Endothelial cell of hepatic sinusoid (primary cell): ENCODE measurements around the gene ASB13.

Source experiments
- in situ Hi-C: cut with HindIII; loops from 2 replicates; pipeline ENCODE4 v1.10.0; 2017; ENCODE audit warnings: low sequenced_read_pairs

The ASB13 gene

DNA sequence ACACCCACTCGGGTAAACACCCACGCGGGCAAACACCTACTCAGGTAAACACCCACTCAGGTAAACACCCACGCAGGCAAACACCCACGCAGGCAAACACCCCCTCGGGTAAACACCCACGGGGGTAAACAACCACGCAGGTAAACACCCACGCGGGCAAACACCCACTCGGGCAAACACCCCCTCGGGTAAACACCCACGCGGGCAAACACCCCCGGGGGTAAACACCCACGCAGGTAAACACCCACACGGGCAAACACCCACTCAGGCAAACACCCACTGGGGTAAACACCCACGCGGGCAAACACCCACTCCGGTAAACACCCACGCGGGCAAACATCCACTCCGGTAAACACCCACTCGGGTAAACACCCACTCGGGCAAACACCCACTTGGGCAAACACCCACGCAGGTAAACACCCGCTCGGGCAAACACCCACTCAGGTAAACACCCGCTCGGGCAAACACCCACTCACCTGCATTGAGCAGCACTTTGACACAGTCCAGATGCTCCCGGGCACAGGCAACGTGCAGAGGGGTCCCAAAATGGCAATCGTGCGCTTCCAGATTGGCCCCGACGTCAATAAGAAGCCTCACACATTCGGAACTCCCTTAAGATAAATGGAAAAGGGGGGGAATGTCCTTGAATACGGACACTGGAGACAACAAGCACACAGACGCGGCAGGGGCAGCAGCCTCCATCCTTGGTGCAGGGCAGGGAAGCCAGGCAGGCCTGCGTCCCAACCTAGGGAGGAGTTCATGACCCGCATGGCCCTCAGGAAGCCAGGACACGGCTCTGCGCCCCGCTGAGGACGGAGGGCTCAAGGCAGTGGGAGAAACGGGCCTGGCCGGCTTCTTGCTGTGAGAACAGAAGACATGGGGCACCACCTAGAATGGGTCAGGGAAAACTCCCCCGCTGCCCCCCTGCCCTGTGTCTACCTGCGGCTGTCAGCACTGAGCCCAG is 17.6 kb downstream of the ASB13 start:
- in situ Hi-C loops = no loop called here

DNA sequence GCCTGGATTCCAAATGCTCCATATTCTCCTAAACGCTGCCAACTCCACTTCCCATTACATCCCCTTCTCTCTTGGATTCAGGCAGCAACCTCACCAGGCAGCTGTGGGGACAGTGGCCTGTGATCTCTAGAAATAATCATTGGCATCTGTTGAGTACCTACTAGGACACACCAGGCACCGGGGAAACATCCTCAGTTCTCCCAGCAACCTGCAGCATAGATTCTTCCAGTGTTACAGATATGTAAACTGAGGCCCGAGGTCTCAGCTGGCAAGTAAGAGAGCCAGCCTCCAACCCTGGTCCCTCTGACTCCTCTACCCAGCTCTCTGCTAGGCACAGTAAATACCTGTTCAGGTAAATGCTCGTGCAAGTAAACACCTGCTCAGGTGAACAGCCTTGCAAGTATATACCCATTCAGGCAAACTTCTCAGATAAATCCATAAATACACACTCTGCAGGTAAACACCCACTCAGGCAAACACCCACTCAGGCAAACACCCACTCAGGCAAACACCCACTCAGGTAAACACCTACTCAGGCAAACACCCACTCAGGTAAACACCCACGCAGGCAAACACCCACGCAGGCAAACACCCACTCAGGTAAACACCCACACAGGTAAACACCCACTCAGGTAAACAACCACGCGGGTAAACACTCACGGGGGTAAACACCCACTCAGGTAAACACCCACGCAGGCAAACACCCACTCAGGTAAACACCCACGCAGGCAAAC is 18.7 kb downstream of the ASB13 start:
- in situ Hi-C loops = no loop called here

DNA sequence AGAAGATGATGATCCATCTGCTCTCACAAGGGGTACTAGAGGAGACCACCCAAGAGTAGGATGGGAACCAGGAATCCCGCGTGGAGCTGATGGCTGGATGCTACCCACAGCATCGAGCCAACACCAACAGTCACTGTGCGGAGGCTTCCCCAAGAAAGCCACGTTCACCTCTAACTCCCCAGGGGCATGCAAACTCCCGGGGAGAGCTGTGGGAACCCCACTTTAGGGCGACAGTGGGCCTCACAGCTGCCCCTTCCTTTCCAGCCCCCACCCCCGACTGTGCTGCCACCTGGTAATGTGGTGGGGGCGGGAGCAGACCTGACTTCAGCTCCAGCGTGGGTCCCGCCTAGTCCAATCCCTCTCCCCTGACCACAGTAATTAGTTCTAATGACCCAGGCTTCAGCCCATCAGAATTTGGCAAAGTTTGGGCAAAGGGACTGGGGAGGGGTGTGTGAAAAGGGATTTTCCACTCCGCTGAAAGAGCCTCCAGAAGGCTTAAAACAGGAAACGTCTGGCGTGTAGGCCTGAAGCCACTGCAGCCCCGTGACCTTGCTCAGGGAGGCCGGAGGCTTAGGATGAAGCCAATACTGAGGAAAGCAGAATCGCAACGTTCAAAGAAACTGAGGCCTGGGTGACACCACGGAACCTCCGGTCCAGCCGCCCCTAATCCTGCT is 20.3 kb downstream of the ASB13 start:
- in situ Hi-C loops = no loop called here

DNA sequence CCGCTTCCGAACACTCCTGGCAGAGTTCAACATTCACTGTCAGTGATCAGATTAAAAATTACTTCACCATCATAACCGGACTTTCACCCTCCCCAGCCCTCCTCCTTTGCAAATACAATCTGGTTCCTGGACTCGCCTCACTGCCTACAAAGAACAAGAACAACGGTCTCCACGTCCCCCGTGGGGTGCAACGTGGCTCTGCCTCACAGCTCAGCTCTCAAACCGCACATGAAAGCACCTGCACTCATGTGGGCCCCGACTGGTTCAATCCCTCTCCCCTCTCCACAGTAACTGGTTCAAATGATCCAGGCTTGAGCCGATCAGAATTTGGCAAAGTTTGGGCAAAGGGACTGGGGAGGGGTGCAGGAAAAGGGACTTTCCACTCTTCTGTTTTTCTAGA is 21.0 kb downstream of the ASB13 start:
- in situ Hi-C loops = no loop called here

DNA sequence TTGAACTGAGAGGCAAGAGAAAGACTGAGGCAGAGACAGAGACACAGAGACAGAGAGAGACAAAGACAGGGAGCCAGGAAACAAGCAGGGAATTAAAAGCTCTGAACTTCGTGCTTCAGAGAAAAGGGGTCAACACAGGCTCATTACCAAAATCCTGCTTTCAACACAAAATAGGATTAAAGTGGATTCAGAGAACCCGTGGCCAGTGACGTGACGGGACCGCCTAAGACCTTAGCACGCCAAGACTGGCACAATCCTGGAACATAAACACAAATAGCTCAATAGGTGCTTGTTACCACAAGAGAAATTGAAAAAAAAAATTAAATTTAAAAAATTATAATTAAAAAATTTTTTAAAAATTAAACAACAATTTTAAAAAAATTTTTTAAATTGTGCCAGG is 21.5 kb downstream of the ASB13 start:
- in situ Hi-C loops = no loop called here

DNA sequence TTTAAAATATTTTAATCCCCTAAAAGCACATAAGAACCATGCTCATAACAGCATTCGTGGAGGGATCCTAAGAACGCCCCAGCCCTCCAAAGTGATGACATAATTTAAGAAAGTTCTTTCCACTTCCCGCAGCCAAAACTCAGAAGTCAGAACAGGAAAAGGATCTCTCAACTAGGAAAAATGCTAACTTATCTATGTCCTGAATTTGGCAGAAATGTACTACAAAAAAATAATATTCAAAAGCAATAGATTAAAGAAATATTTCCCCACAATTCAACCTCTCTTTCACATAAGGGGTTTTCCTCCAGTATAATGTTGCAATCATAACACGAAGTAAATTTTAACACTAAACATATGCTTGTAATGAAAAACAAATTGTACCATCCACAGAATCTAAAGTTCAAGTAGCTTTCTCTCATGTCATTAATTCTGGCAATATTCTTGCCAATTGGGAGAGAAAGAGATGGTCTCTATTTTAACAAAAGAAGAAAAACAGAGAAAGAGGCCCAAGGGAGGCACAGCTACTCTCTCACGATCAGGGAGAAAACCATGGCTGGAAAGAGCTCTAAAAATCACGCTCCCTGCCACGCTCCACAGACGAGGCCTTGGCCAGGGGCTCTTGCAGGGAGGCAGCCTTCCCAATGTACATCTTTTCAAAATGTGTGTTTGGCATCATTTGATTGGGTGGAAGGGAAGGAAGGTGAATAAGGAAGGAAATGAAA is 22.9 kb downstream of the ASB13 start:
- in situ Hi-C loops = no loop called here

DNA sequence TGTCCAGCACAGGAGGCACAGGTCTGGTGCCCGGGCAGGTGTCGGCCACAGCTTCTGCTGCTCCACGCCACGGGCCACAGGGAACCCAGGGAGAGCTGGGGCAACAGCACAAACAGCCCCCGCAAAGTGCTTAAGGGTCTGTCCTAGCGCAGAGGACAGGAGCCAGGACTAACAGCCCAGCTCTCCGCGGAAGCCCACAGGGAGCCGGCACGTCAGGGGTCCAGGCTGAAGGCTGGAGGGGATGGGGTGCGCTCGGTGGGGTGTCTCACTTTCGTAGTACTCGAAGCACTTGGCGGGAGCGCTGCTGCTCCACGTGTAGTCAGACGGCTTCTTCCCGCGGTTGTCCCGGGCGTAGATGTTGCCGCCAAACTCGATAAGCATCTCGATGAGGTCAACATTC is 24.9 kb downstream of the ASB13 start:
- in situ Hi-C loops = no loop called here

DNA sequence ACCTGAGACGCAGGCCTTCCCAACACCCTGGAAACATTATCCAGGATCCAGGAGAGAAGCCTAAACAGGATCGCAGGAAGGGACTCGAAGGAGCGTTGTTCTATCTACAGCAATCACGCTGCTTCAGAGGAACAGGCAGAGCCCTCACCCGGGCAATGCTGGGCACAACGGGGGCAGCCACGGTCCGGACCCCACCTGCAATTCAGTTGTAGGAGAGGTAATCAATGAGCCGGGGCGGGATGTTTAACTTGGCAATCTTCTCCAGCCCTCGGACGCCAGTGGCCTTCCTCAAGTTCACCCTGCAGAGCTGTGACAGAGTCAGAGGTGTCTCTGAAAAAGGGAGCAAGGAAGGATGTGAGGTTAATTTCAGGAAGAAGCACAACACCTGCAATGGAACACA is 25.9 kb downstream of the ASB13 start:
- in situ Hi-C loops = no loop called here

DNA sequence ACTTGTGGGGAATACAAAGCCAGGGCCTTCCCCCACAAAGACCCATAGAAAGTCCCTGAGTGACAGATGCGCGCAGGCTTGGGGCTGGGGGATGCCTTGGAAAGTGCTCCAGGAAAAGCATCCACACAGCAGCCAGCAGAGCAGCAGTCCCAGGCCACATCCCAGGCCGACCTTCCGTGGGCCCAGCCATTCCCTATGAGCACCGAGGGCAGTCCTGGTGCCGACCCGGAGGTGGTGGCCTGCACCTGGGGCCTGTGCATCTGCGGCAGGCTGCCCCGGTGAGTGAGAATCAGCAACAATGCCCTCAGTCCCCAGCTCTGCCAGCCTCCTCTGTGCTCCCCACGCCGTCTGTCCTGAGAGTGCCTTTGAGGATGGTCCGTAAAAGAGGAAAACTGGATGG is 26.4 kb downstream of the ASB13 start:
- in situ Hi-C loops = no loop called here

DNA sequence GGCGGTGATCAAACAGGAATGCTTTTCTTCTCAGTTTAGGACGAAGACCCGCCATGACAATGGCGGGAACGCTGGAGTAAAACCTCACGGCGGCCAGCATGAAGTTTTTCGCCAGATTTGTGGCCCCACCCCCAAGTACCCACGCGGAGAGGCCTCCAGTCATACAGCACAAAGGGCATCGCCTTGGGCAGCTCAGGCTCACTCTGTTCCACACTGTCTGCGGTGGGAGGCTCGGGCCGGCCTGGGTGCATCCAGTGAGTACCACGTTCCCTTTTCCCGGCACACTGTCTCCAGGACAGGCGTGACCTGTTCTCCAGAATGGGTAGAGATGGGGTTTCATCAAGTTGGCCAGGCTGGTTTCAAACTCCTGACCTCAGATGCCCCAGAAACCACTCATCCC is 27.3 kb downstream of the ASB13 start:
- in situ Hi-C loops = no loop called here

DNA sequence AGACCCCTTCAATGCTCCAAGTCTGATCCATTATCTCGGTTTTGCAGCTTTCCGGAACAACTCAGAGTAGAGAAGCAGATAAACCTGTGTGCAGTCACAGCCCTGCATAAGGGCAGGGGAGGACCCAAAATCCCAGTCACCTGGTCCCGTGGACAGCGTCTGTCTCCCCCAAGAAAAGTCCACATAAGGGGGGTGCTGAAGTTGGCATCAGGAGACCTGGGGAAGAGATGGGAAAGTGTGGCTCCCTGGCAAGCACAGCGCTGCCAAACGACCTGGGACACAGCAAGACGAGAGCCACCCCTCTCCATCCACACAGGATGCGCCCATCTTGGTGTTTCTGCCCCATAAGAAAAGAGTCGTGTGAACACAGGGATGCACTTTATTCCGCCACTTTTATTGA is 27.9 kb downstream of the ASB13 start:
- in situ Hi-C loops = no loop called here

DNA sequence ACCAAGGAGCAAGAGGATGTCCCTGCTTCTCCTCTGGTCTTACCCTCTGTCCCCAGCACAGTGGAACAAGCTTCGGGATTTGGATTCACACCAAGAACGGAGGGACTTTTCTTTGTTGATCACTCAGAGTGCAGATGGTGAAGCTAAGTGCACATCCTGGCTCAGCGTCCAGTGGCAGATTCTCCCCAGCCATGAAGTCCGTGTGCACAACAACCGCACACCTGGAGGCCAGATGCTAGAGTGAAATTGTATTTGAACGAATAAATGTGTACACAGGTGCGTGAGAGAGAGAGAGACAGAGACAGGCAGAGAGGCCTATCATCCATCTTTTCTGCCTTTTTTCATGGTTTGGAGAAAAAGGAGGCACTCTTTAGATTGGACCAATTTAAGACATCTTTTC is 31.5 kb downstream of the ASB13 start:
- in situ Hi-C loops = loop anchor here (5.0 kb wide), 2 partner anchors 32 to 38 kb away; partner anchors contain the start of gene ASB13

DNA sequence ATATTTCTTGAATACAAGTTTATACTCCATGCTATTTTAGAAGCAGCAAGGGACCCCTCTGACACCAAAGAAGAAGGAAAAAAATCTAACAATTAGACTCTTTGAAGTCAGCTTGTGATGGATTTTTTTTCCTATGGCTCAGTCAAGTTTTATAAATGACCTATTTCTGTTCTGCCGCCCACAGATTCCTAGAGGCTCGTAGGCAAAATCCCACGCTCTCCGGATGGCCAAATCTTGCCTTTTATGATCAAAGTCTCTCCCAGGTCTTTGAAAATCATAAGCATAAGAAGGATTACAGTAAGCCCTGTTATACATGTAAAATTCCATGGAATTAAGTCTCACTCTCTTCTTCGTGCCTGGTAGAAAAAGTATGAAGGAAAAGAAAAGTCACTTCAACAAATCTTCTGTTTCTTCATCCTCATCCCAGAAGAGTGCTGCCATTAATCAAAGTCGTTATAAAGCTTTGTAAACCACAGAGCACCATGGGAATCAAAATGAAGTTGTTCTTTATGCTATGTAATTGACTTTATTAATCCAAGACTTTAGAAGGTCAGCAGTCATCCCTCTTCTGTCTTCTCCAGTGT is 33.1 kb downstream of the ASB13 start:
- in situ Hi-C loops = loop anchor here (5.0 kb wide), 2 partner anchors 34 to 36 kb away; partner anchors contain the start of gene ASB13

DNA sequence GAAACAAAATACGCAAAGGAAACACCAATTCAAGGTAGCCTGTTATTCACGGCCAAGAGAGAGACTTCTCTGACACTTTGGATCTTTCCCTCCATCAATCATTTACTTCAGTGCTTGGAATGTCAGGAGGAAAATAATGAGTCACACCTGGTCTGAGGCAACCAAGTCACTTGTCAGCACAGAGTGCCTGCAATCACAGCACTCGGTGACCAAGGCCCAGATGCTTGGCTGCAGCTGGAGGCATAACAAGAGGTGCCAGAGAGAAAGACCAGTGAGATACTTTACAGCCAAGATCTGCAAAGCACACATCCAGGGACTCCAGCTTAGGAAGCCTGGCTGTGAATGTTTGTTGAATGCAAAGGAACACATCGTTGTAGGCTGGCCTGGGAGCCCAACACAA is 33.9 kb downstream of the ASB13 start:
- in situ Hi-C loops = loop anchor here (5.0 kb wide), 2 partner anchors 35 kb away; partner anchors contain the start of gene ASB13

DNA sequence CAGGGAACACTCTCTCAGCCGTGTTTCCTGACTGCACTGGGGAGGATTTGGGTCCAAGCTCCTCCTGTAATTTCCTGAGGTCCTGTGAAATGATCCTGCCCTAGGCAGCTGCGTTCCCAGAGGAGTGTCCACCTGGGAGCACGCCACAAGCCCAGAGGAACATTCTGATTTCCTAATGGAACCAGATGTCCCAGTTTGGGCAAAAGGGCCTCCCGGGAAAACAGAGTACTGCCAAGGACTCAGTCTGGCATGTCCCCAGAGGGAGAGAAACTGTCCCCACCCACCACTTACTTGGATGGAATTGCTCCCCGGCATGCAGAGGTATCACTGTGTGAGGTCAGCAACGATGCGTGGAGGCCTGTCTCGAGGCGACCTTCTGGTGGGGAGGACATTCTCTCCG is 34.5 kb downstream of the ASB13 start:
- in situ Hi-C loops = loop anchor here (5.0 kb wide), 2 partner anchors 35 kb away; partner anchors contain the start of gene ASB13

DNA sequence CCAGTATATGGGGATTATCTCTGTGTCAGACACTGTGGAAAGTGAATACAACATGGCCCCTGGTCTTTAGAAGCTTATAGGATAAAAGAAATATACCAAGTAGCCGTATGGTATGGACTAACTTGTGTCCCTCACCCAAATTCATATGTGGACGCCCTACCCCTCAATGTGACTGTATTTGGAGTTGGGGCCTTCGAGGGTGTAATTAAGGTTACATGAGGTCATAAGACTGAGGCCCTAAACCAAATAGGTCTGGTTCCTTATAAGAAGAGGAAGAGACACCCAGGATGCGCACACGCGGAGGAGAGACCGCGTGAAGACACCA is 36.3 kb downstream of the ASB13 start:
- in situ Hi-C loops = loop anchor here (5.0 kb wide), 2 partner anchors 33 to 37 kb away; partner anchors contain the start of gene ASB13

DNA sequence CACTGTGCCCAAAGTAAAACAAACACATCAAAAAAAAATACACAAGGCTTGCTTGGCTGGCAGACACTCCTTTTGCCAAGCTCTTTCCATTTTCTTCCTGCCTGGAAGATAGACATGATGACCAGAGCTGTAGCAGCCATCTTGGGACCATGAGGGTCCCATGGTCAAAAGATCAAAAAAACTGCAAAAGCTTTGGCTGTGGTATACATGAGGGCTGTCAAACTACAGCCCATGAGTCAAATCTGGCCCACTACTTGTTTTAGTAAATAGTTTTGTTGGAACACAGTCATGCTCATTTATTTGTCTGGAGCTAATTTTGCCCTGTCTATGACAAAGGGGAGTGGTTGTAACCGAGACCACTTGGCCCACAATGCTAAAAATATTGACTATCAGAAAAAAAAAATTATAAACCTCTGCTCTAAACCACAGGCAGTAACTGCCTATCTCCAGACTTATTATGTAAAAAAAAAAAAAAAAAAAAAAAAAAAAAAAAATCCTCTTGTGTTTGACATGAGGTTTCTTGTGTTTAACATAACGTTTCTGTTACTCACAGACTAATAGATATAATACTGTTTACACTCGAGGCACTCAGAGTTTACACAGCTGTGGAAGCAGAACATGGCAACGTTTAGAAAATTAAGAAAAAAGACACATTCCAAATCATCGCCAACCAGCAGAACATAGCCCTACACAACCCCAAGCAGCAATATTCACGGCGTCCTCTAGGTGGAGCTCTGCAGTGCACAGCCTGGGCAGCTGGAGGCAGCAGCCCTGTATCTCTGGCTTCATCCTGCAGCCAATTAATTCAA is 36.9 kb downstream of the ASB13 start:
- in situ Hi-C loops = loop anchor here (5.0 kb wide), 2 partner anchors 32 to 38 kb away; partner anchors contain the start of gene ASB13

DNA sequence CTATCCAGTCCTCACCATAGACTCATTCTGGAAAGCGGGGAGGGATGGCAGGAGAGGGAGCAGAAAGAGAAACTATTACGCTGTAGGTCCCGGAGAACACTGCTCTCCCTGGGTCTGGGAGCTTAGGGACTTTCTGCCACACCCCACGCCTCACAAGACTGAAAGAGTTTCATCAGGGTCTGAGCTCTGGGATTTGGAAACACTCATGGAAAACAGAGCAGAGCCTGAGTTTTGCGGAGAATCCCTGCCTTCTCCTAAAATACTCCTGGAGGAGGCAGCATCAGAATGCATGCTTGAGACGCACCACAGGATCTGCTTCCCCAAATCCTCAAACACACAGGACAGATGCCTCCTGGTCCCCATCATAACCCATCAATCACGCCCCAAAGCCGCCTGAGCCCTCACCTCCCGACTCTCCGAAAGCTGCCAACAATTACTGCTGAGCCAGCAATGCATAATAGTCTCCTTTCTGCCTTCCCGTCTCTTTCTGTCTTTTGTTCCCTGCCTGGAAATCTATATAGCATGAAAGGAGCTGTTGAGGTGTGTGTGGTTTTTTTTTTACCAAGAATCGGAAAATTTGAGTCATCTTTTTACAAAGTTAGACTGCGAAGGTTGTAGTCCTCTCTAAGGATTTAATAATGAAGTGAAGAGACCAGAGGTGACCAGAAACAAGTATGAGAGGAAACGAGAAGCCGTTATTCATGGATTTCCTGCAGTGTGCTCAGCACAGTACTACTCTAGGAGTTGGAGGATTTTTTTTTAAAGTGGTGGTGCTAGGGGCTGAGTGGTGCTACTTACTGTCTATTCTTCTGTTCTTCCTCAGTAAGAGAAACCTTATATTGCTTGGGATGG is 37.7 kb downstream of the ASB13 start:
- in situ Hi-C loops = no loop called here
